PFSK-1 (cell line): Measurements from ENCODE around the gene FBH1. TPM values are rescaled to one million over a fixed set of nuclear protein-coding genes. Genes with fewer than 3 reads are reported as not detected.

Source experiments
- FOXP2 ChIP-seq: optimal IDR thresholded peaks from 2 replicates; pipeline ENCODE3; 2011; ENCODE audit warnings: borderline replicate concordance, control low read depth, inconsistent platforms; ENCODE audit not compliant: insufficient read depth; ENCODE audit errors: extremely low read length, extremely low read depth
- POLR2AphosphoS5 ChIP-seq: IDR thresholded peaks from 2 replicates; pipeline ENCODE4 v1.6.1; 2012; ENCODE audit warnings: low read depth, mild to moderate bottlenecking, control low read depth, low read length, moderate library complexity
- SIN3A ChIP-seq: IDR thresholded peaks from 2 replicates; pipeline ENCODE4 v1.6.1; 2012; ENCODE audit warnings: mild to moderate bottlenecking, low read length, moderate library complexity, borderline replicate concordance; ENCODE audit not compliant: insufficient read depth
- TAF1 ChIP-seq: IDR thresholded peaks from 2 replicates; pipeline ENCODE4 v1.6.1; 2012; ENCODE audit warnings: low read length, control low read depth, borderline replicate concordance; ENCODE audit not compliant: insufficient read depth
- polyA plus RNA-seq: library from polyadenylated mRNA; unstranded; fragments of >200 nt; gene quantifications from one replicate; pipeline ENCODE4 v1.2.1, GENCODE V29; 2012; ENCODE audit warnings: low read depth, missing spikeins; ENCODE audit not compliant: insufficient read length
- TF ChIP-seq, protein P1 (sequence below), 2 experiments: IDR thresholded peaks; 2 replicates each; pipeline versions ENCODE4 v1.6.1 to v1.8.0; 2011 to 2012; ENCODE audit warnings: low read depth in 2 of 2, low read length in 2 of 2, control low read depth in 1 of 2, inconsistent platforms in 1 of 2, mild to moderate bottlenecking in 1 of 2, moderate library complexity in 1 of 2; ENCODE audit not compliant: insufficient read depth in 1 of 2

The FBH1 gene
- 69.4 TPM for polyA plus RNA-seq

GRCh38 chr10:5889624-5890451 is at the start of gene FBH1, which contains the start of gene ANKRD16:
Gene FBH1 (plus strand): TSS chr10:5890243. CDS start chr10:5890346, 103 bp downstream.
Gene ANKRD16 (minus strand): TSS chr10:5889893. CDS start chr10:5889354, 539 bp downstream.
- TF ChIP-seq FOXP2 (peak; percentile 56), TAF1 (peak; percentile 74; the same call in 1 of the 2 replicates), POLR2AphosphoS5 (peak; percentile 87), SIN3A (no peak)
- TF ChIP-seq, protein P1, sequence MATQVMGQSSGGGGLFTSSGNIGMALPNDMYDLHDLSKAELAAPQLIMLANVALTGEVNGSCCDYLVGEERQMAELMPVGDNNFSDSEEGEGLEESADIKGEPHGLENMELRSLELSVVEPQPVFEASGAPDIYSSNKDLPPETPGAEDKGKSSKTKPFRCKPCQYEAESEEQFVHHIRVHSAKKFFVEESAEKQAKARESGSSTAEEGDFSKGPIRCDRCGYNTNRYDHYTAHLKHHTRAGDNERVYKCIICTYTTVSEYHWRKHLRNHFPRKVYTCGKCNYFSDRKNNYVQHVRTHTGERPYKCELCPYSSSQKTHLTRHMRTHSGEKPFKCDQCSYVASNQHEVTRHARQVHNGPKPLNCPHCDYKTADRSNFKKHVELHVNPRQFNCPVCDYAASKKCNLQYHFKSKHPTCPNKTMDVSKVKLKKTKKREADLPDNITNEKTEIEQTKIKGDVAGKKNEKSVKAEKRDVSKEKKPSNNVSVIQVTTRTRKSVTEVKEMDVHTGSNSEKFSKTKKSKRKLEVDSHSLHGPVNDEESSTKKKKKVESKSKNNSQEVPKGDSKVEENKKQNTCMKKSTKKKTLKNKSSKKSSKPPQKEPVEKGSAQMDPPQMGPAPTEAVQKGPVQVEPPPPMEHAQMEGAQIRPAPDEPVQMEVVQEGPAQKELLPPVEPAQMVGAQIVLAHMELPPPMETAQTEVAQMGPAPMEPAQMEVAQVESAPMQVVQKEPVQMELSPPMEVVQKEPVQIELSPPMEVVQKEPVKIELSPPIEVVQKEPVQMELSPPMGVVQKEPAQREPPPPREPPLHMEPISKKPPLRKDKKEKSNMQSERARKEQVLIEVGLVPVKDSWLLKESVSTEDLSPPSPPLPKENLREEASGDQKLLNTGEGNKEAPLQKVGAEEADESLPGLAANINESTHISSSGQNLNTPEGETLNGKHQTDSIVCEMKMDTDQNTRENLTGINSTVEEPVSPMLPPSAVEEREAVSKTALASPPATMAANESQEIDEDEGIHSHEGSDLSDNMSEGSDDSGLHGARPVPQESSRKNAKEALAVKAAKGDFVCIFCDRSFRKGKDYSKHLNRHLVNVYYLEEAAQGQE (IDR thresholded peaks at IDR 0.05; ENCODE audit: insufficient read depth in 1 of 2, low read depth in 2 of 2, low read length in 2 of 2): no peak

- TF ChIP-seq POLR2AphosphoS5 (no peak), TAF1 (no peak), FOXP2 (peak; percentile 74), SIN3A (peak; percentile 13; the same call in 1 of the 2 replicates)
- TF ChIP-seq, protein P1 (IDR thresholded peaks at IDR 0.05; ENCODE audit: insufficient read depth in 1 of 2, low read depth in 2 of 2, low read length in 2 of 2): no peak
These were observed 49.4 kb upstream of the FBH1 start for GRCh38 chr10:5840314-5841307.

GRCh38 chr10:5841965-5842364 is 48.1 kb upstream of the FBH1 start:
- TF ChIP-seq SIN3A: no peak

- TF ChIP-seq, protein P1 (IDR thresholded peaks at IDR 0.05; ENCODE audit: insufficient read depth in 1 of 2, low read depth in 2 of 2, low read length in 2 of 2): no peak
- TF ChIP-seq FOXP2 (no peak), TAF1 (no peak), SIN3A (no peak), POLR2AphosphoS5 (no peak)
These were observed 46.2 kb upstream of the FBH1 start for GRCh38 chr10:5843686-5844344.
